Hematopoietic multipotent progenitor cell treated with erythropoietin and hydrocortisone succinate and interleukin-3 and kit ligand, for 8 days (in vitro differentiated cells): ENCODE results near the gene PGS1.
"Not testable (repeated sequence)": the region's sequence is repeated elsewhere in the genome, so short reads cannot be mapped to it uniquely, and the experiment has no call there.

Source experiments
- DNase-seq: peaks from one replicate; pipeline ENCODE4 v3.0.0-alpha.2; 2015

PGS1 gene

GRCh38 chr17:78450696-78451345 is 72.4 kb downstream of the PGS1 start:
- no peak for DNase-seq

DNA sequence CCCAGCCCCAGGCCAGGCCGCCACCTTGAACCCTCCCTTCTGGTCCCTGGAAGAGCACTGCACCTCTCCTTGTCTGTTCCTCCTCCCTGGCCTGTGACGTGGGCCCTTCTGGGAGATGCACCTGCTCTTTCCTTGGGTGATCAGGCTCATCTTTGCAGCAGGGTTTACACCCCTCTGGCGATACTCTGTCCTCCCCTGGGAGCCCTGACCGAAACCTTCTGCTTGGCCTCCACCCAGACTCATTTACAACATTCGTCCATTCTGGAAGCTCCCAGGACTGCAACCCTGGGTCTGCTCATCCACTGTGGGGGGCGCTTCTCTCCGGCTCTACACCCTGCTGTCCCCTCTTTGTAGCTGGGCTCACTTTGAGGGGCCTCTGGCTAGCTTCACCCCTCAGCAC is 73.3 kb downstream of the PGS1 start:
- no peak for DNase-seq

GRCh38 chr17:78454346-78454745 is 75.9 kb downstream of the PGS1 start:
- no peak for DNase-seq

DNA sequence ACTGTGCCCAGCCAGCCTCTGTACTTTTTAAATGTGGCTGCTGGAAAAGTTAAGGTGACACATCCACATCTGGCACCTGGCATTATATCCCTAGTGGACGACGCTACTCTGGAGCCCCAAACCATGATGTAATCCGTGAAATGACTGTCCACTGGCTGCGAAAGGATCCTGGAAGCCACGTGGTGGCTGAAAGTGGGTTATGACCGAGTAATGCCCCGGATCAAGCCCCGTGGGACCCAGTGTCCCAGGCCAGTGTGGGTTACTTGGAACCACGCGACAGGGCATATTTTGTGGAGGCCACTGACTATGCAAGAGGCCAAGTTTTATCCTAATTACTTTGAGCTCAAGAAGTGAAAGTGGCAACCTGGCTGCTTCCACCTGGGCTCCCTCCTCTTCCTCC is 79.6 kb downstream of the PGS1 start:
- no peak for DNase-seq

DNA sequence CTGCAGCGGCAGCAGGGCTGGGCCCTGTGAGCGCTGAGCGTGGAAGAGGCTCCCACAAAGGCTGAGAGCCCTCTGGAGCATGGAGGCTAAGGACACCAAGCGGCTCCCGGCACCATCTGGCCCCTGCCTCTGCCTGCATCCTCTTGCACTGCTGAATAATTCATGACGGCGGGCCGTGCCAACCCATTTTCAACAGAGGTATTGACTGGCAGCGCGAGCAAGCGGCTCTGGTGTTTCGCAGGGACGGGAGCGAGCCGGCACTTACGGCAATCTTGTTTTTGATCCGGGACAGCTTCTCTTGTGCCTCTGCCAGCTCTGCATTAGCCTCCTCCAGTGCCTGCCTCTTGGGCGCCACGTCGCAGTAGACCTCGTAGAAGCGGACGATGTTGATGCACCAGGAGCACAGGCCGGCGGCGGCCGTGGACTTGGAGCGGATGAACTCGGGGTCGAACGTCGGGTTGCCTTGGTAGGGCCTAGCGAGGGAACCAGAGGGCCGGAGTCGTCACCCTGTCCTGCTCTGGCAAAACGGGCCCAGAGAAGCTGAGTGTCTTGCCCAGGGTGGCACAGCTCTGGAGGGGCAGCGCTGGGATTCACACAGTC is 80.4 kb downstream of the PGS1 start:
- no peak for DNase-seq

GRCh38 chr17:78459696-78460095 is 81.2 kb downstream of the PGS1 start:
- no peak for DNase-seq

GRCh38 chr17:78460176-78460675 is 81.8 kb downstream of the PGS1 start:
- DNase-seq = no peak

- DNase-seq = no peak
Observed at GRCh38 chr17:78460951-78461798, 82.7 kb downstream of the PGS1 start.

DNA sequence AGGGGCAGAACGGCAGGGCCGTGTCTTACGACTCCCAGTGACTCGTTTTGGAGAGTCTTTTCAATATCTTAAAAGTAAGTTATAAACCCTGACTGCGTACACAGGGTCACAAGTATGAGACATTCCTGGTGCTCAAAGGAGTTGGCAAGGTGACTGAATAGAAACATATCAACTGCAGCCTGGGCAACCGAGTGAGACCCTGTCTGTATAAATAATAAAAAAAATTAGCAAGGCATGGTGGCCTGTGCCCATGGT is 83.3 kb downstream of the PGS1 start:
- DNase-seq = no peak

- DNase-seq = no peak
Observed at GRCh38 chr17:78462148-78462547, 83.7 kb downstream of the PGS1 start.

DNA sequence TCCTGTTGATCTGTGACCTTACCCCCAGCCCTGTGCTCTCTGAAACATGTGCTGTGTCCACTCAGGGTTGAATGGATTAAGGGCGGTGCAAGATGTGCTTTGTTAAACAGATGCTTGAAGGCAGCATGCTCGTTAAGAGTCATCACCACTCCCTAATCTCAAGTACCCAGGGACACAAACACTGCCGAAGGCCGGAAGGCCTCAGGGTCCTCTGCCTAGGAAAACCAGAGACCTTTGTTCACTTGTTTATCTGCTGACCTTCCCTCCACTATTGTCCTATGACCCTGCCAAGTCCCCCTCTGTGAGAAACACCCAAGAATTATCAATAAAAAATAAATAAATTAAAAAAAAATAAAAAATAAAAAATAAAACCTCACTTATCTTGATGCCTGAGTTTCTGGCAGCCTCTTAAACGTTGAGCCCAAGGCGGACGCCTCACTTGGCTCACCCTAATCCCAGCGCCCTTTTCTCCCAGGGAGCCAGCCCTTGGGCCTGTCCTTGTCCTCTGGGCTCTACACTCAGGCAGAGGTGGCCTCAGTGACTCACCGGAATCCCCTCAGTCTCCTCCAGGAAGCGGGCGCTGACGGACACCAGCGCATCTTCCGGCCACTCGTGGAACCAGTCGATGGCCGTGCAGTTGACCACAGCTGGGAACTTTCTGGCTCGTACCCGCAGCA is 87.8 kb downstream of the PGS1 start:
- DNase-seq = not testable (repeated sequence)

DNA sequence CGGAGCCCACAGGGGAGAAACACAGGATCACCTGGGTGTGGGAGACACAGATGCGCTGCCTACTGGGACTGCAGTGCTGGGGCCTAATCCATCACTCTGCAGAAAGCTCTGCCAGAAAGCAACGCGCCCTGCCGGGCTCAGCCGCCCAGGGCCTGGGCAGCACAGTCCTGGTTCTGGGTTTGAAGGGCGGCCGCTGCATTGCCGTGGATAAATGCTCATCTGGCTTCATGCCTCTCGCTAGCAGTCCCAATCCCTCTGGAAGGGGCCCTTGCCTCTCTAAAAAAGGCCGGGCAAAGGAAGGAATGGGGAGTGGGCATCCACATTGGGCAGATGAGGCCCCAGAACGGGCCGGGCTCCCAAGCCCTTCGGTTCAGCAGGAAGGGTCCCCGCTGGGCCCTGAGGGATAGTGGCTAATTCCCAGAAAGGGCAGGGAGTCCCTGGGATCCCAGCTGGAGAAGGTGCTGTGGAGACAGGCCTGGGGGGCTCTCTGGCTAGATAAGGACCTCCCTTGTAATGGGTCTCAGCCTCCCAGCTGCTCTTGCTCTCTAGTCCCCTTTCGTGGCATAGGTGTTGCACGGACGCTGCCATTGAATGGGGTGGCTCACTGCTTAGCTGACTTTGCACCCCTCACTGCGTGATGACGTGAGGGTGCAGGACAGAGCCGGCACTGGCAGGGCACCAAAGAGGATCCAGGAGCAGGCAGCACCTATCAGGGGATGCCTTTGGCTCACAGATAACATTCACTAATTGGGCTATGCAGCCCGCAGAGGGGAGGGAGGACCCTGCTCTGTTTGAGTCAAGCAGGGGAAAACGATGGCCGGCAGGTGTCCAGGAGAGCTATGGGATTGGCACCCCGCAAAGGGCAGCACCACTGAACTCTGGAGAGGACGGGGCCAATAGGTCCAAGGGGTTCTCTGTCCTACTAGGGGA is 88.6 kb downstream of the PGS1 start:
- DNase-seq = no peak

DNA sequence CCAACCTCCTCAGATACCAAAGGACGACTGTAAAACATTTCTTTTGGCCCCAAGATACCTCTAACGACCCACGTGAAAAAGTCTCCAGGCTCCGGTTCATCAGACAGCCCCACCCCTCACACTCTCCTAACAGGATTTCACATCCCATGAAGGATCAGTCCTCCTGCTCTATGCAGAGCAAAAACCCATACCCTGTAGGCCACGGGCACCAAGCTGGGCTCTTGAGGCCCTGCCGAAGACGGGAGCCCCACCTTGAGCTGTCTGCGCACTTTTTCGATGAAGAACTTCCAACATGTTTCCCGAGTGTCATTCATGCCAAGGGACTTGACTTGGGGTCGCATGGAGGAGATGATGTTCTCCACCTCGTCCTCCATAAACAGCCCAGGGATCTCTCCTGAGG is 89.9 kb downstream of the PGS1 start:
- DNase-seq = no peak

DNA sequence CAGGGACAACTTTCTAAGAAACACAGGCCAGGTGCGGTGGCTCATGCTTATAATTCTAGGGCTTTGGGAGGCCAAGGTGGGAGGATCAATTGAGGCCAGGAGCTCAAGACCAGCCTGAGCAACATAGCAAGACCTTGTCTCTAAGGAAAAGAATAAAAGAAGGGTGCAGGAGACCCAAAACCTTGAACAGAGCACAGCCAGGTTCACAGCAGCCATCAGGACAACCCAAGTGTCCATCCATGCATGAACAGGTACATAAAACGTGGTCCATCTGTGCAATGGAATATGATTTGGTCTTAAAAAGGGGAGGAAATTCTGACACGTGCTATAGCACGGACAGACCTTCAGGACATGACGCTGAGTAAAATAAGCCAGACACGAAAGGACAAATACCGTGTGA is 91.0 kb downstream of the PGS1 start:
- no peak for DNase-seq

DNA sequence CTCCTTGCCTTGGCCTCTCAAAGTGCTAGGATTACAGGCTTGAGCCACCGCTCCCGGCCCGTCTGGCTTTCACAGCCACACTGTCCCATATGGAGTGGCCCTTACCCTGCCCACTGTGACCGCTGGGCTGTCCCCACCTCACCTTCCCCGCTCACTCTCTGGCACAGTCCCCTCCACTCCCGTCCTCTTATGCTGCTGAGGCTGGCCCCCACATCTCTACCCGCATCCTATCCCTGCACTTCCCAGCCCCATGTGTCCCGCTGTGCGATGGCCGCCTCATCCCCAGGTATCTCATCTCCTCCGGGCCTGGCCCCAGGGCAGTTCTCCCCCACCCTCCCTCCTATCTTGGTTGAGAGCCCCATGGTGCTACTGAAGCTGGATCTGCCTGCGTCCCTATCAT is 93.2 kb downstream of the PGS1 start:
- DNase-seq = no peak

GRCh38 chr17:78472035-78472905 is 93.8 kb downstream of the PGS1 start:
- DNase-seq = no peak

GRCh38 chr17:78473951-78474613 is 95.6 kb downstream of the PGS1 start:
- DNase-seq = no peak
